Measurements from ENCODE around the gene CUL4A.

The CUL4A gene

DNA sequence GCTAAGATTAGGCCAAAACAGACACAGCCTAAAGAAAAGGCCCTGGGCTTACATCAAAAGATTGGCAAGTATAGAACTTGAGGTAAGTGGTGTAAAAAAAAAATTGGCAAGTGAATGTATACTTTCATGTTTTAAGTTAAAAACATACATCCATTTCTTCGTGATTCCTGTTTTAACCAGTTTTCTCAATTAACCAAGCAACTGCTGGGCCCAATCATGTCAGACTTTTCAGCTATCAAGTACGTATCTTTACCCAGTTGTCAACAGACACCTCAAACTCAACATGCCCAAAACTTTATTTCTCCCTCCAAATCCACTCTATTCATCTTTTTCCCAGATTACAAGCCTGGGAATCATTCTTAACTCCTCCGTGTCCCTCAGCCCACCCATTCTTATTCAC, 2.0 kb upstream of the CUL4A start:
- no peak for ATAC-seq
- TF ChIP-seq TCF4 (CRISPR knock-in tag; IDR thresholded peaks at IDR 0.05; ENCODE audit: borderline replicate concordance) (no peak), ZNF8 (CRISPR knock-in tag; IDR thresholded peaks at IDR 0.05) (no peak)
- TF ChIP-seq, protein P1, sequence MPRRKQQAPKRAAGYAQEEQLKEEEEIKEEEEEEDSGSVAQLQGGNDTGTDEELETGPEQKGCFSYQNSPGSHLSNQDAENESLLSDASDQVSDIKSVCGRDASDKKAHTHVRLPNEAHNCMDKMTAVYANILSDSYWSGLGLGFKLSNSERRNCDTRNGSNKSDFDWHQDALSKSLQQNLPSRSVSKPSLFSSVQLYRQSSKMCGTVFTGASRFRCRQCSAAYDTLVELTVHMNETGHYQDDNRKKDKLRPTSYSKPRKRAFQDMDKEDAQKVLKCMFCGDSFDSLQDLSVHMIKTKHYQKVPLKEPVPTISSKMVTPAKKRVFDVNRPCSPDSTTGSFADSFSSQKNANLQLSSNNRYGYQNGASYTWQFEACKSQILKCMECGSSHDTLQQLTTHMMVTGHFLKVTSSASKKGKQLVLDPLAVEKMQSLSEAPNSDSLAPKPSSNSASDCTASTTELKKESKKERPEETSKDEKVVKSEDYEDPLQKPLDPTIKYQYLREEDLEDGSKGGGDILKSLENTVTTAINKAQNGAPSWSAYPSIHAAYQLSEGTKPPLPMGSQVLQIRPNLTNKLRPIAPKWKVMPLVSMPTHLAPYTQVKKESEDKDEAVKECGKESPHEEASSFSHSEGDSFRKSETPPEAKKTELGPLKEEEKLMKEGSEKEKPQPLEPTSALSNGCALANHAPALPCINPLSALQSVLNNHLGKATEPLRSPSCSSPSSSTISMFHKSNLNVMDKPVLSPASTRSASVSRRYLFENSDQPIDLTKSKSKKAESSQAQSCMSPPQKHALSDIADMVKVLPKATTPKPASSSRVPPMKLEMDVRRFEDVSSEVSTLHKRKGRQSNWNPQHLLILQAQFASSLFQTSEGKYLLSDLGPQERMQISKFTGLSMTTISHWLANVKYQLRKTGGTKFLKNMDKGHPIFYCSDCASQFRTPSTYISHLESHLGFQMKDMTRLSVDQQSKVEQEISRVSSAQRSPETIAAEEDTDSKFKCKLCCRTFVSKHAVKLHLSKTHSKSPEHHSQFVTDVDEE (CRISPR knock-in tag; IDR thresholded peaks at IDR 0.05), result no peak

DNA sequence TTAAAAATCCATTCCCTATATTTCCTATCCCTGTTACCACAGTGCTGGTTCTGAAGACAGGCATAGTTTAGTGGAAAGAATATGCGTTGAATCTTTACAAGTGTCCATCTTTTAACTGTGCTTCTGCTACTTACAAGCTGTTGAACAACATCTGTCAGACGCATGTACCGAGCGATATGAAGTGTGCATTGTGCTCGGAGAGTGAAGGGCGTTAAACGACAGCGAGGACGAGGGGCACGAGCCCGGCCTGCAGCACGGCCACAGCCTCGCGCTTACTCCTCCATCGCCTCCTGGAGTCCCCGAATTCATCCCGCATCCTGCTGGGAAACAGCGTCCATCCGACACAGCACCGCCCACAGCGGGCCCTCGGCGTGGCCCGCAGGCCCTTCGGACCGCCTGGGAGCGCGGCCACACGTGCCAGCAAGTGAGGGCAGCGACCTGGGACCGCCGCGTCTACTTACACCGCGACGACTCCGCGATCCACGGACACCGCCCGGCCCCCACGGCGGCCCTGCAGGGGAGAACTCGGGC, 1.5 kb upstream of the CUL4A start:
- ATAC-seq, result peak; percentile 65
- TF ChIP-seq ZNF70 (CRISPR knock-in tag; IDR thresholded peaks at IDR 0.05) (no peak), OSR1 (CRISPR knock-in tag; IDR thresholded peaks at IDR 0.05) (no peak), ZNF565 (CRISPR knock-in tag; conservative IDR thresholded peaks at IDR 0.05; ENCODE audit: low read depth) (no peak), SNAI2 (CRISPR knock-in tag; IDR thresholded peaks at IDR 0.05) (no peak), TCF4 (CRISPR knock-in tag; IDR thresholded peaks at IDR 0.05; ENCODE audit: borderline replicate concordance) (no peak)
- TF ChIP-seq, protein P2, sequence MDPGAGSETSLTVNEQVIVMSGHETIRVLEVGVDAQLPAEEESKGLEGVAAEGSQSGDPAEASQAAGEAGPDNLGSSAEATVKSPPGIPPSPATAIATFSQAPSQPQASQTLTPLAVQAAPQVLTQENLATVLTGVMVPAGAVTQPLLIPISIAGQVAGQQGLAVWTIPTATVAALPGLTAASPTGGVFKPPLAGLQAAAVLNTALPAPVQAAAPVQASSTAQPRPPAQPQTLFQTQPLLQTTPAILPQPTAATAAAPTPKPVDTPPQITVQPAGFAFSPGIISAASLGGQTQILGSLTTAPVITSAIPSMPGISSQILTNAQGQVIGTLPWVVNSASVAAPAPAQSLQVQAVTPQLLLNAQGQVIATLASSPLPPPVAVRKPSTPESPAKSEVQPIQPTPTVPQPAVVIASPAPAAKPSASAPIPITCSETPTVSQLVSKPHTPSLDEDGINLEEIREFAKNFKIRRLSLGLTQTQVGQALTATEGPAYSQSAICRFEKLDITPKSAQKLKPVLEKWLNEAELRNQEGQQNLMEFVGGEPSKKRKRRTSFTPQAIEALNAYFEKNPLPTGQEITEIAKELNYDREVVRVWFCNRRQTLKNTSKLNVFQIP (CRISPR knock-in tag; IDR thresholded peaks at IDR 0.05; ENCODE audit: borderline replicate concordance, low read depth), result no peak

DNA sequence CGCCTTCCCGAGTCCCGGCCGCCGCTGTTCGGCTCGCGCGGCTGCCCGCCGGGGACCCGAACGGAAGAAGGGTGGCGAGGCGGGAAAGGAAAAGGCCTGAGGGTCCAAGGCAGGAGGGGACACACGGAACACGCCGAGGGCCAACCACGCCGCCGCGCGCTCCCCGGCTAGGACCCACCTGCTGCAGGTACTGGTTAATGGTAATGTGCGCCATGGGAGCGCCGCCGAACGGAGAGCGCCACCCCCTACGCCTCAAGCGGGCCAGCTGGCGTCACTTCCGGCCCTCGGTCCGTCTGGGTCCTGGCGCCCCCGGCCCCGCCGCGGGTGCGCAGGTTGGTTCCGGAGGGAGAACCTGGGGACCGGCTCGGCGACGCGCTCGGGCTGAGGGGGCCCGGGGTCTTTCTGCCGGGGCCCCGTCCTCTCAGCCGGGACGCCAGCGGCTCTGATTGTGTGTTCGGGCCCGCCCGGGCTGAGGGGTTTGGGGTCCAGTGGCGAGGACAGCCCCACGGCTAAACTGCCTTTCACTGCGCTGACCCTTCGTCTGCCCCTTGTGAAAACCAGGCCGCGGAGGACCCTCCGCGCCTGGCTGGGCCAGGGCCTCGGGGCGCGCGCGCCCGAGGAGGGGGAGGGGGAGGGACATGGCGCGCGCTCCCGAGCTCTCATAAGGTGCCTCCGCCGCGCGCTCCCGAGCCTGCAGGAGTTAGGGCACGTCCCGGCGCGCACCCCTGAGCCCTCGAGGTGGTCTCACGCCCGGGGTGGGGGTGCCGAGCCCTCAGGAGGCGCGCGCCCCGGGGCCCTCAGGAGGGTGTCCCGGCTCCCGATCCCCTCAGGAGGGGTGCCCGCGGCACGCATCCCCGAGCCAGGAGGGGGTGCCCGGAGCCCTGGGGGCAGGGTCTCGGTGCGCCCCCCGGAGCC, 735 bp upstream of the CUL4A start, which contains the start of gene PCID2:
Gene PCID2, minus strand, starts transcription at position 249 of the 915 bp plus-strand sequence. Its CDS starts 35 bp downstream, at position 214.
- ATAC-seq, result peak; percentile 87
- TF ChIP-seq RARB (CRISPR knock-in tag; IDR thresholded peaks at IDR 0.05) (peak; percentile 17; the same call in 1 of the 2 replicates), TCF4 (CRISPR knock-in tag; IDR thresholded peaks at IDR 0.05; ENCODE audit: borderline replicate concordance) (peak; percentile 45; the same call in 1 of the 2 replicates), PPARA (CRISPR knock-in tag; IDR thresholded peaks at IDR 0.05; ENCODE audit: borderline replicate concordance) (no peak), SNAI2 (CRISPR knock-in tag; IDR thresholded peaks at IDR 0.05) (peak; percentile 57; the same call in 1 of the 2 replicates), ZNF8 (CRISPR knock-in tag; IDR thresholded peaks at IDR 0.05) (no peak), GLIS3 (CRISPR knock-in tag; IDR thresholded peaks at IDR 0.05) (peak; percentile 17; the same call in 1 of the 2 replicates), ZFP3 (CRISPR knock-in tag; IDR thresholded peaks at IDR 0.05) (peak; percentile 79), CSDC2 (CRISPR knock-in tag; IDR thresholded peaks at IDR 0.05) (peak; percentile 85; the same call in 1 of the 2 replicates), ARNTL (CRISPR knock-in tag; IDR thresholded peaks at IDR 0.05; ENCODE audit: borderline replicate concordance, low read depth) (no peak)
- TF ChIP-seq, protein P3, sequence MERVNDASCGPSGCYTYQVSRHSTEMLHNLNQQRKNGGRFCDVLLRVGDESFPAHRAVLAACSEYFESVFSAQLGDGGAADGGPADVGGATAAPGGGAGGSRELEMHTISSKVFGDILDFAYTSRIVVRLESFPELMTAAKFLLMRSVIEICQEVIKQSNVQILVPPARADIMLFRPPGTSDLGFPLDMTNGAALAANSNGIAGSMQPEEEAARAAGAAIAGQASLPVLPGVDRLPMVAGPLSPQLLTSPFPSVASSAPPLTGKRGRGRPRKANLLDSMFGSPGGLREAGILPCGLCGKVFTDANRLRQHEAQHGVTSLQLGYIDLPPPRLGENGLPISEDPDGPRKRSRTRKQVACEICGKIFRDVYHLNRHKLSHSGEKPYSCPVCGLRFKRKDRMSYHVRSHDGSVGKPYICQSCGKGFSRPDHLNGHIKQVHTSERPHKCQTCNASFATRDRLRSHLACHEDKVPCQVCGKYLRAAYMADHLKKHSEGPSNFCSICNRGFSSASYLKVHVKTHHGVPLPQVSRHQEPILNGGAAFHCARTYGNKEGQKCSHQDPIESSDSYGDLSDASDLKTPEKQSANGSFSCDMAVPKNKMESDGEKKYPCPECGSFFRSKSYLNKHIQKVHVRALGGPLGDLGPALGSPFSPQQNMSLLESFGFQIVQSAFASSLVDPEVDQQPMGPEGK (CRISPR knock-in tag; IDR thresholded peaks at IDR 0.05; ENCODE audit: borderline replicate concordance), result no peak
- TF ChIP-seq, protein P1 (CRISPR knock-in tag; IDR thresholded peaks at IDR 0.05), result peak; percentile 88
- TF ChIP-seq, protein P4, sequence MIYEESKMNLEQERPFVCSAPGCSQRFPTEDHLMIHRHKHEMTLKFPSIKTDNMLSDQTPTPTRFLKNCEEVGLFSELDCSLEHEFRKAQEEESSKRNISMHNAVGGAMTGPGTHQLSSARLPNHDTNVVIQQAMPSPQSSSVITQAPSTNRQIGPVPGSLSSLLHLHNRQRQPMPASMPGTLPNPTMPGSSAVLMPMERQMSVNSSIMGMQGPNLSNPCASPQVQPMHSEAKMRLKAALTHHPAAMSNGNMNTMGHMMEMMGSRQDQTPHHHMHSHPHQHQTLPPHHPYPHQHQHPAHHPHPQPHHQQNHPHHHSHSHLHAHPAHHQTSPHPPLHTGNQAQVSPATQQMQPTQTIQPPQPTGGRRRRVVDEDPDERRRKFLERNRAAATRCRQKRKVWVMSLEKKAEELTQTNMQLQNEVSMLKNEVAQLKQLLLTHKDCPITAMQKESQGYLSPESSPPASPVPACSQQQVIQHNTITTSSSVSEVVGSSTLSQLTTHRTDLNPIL (CRISPR knock-in tag; IDR thresholded peaks at IDR 0.05; ENCODE audit: low read depth), result no peak
- TF ChIP-seq, protein P2 (CRISPR knock-in tag; IDR thresholded peaks at IDR 0.05; ENCODE audit: borderline replicate concordance, low read depth), result peak; percentile 17; the same call in 1 of the 2 replicates

Measured in SK-N-SH treated with all-trans-retinoic acid at 6 μM for 48 hours (cell line).